Forelimb muscle (tissue), 1 donor: ENCODE data around the gene CNGA2. TPM values are rescaled to one million over a fixed set of nuclear protein-coding genes. Genes with fewer than 3 reads are reported as not detected.

Experiments
- polyA plus RNA-seq: library from polyadenylated mRNA; unstranded; fragments of 120-200 nt; gene quantifications from one replicate; pipeline ENCODE4 v1.2.1, GENCODE V29; 2013; ENCODE audit not compliant: insufficient read length

The CNGA2 gene
- polyA plus RNA-seq, 1 donor: not detected

Other genes with a start within 250 kb of the CNGA2 start
- gene PASD1, start 171.1 kb upstream of the CNGA2 start, polyA plus RNA-seq: 0.08 TPM
- 28.6 TPM for gene PRRG3, start 39.3 kb upstream of the CNGA2 start, polyA plus RNA-seq
- 1.2 TPM for gene FATE1, start 18.7 kb upstream of the CNGA2 start, polyA plus RNA-seq
- gene MAGEA4, start 178.1 kb downstream of the CNGA2 start, polyA plus RNA-seq: not detected
- gene GABRE, start 239.9 kb downstream of the CNGA2 start, polyA plus RNA-seq: 51.0 TPM